ENCODE results near the gene HBS1L. TPM values are rescaled to one million over a fixed set of nuclear protein-coding genes. Genes with fewer than 3 reads are reported as not detected.
A peak's percentile ranks its signal among the peaks of the same experiment; 100 is the strongest.

The HBS1L gene
- 126 and 141 TPM in 2 replicates for total RNA-seq (2014; rRNA removed; shearing (Covaris generic))

- DNase-seq (ENCODE audit: low read depth) = peak; percentile 99
These were observed at the start of gene HBS1L for GRCh38 chr6:135054569-135055498. TSS of gene HBS1L (minus strand) at chr6:135054822. CDS start at chr6:135054691, 131 bp downstream.

- DNase-seq (ENCODE audit: low read depth) = no peak
These were observed 49.6 kb upstream of the HBS1L start for GRCh38 chr6:135104199-135104598.

- no peak for DNase-seq (ENCODE audit: low read depth)
These were observed 47.6 kb upstream of the HBS1L start for GRCh38 chr6:135102191-135102590.

GRCh38 chr6:135097172-135097571 is 42.5 kb upstream of the HBS1L start:
- no peak for DNase-seq (ENCODE audit: low read depth)

- no peak for DNase-seq (ENCODE audit: low read depth)
These were observed 41.9 kb upstream of the HBS1L start for GRCh38 chr6:135096403-135097130.

GRCh38 chr6:135095716-135096115 is 41.1 kb upstream of the HBS1L start:
- DNase-seq (ENCODE audit: low read depth) = no peak

- peak; percentile 18 for DNase-seq (ENCODE audit: low read depth)
These were observed 39.8 kb upstream of the HBS1L start for GRCh38 chr6:135094403-135094821.

- DNase-seq (ENCODE audit: low read depth) = peak; percentile 13
These were observed 39.0 kb upstream of the HBS1L start for GRCh38 chr6:135093578-135093977.

- DNase-seq (ENCODE audit: low read depth) = no peak
These were observed 38.1 kb upstream of the HBS1L start for GRCh38 chr6:135092724-135093123.

GRCh38 chr6:135090819-135091218 is 36.2 kb upstream of the HBS1L start:
- no peak for DNase-seq (ENCODE audit: low read depth)

- no peak for DNase-seq (ENCODE audit: low read depth)
These were observed 35.3 kb upstream of the HBS1L start for GRCh38 chr6:135089901-135090300.

- peak; percentile 45 for DNase-seq (ENCODE audit: low read depth)
These were observed 34.5 kb upstream of the HBS1L start for GRCh38 chr6:135088818-135089809.

GRCh38 chr6:135088281-135088680 is 33.7 kb upstream of the HBS1L start:
- no peak for DNase-seq (ENCODE audit: low read depth)

- DNase-seq (ENCODE audit: low read depth) = no peak
These were observed 33.2 kb upstream of the HBS1L start for GRCh38 chr6:135087803-135088202.

- no peak for DNase-seq (ENCODE audit: low read depth)
These were observed 32.8 kb upstream of the HBS1L start for GRCh38 chr6:135087403-135087802.

GRCh38 chr6:135086414-135086764 is 31.8 kb upstream of the HBS1L start:
- no peak for DNase-seq (ENCODE audit: low read depth)

GRCh38 chr6:135085700-135086413 is 31.2 kb upstream of the HBS1L start:
- no peak for DNase-seq (ENCODE audit: low read depth)

GRCh38 chr6:135084916-135085269 is 30.3 kb upstream of the HBS1L start:
- no peak for DNase-seq (ENCODE audit: low read depth)

- DNase-seq (ENCODE audit: low read depth) = no peak
These were observed 29.6 kb upstream of the HBS1L start for GRCh38 chr6:135084001-135084915.

GRCh38 chr6:135081966-135082365 is 27.3 kb upstream of the HBS1L start:
- no peak for DNase-seq (ENCODE audit: low read depth)
